ENCODE measurements around the gene SLC8A3.

GRCh38 chr14:70018230-70018629 is 170.5 kb downstream of the SLC8A3 start:
- no peak for TF ChIP-seq EZH2 (IDR thresholded peaks at IDR 0.05; ENCODE audit: borderline replicate concordance)
- no peak for TF ChIP-seq CTCF (IDR thresholded peaks at IDR 0.05; ENCODE audit: poor library complexity)

Data from hepatocyte (in vitro differentiated cells).